HCT116 (cell line): ENCODE data around the gene TRAF3IP1. TPM values are rescaled to one million over a fixed set of nuclear protein-coding genes. Genes with fewer than 3 reads are reported as not detected.

Experiments
- ATAC-seq: fragments of 200-7000 bp; cut with Tn5 transposase; 2 replicates; pipeline ENCODE4 v1.9.1; 2020; ENCODE audit warnings: mild to moderate bottlenecking, moderate library complexity
- BruUV-seq: library from RNA; stranded (reverse); fragments of 400-500 nt; replicated peaks from 2 replicates; lab custom pipeline; 2021; lab: Mats Ljungman, UMichigan
- CTCF ChIA-PET: fragments of 300-600 bp; sonication (Branson Sonifier 250); formaldehyde crosslinking; loops from one replicate; lab custom pipeline; 2021; ENCODE audit warnings: antibody characterized with exemption; lab: Charles Lee
- POLR2A ChIA-PET: fragments of 300-600, 350-600 bp; sonication (Branson Sonifier 250); formaldehyde crosslinking; loops from one replicate; lab custom pipeline; 2021; ENCODE audit warnings: antibody characterized with exemption; lab: Charles Lee
- RAD21 ChIA-PET, 2 experiments: fragments of 300-600 bp; sonication (Branson Sonifier 250); formaldehyde crosslinking; loops; one replicate each; lab custom pipeline; 2023; ENCODE audit warnings: low total read pairs in 2 of 2; ENCODE audit not compliant: uncharacterized antibody in 2 of 2, unreplicated experiment in 2 of 2, low non-redundant PET in 1 of 2; lab: Charles Lee
- DNase-seq: peaks from one replicate; pipeline ENCODE4 v3.0.0-alpha.2; 2010; ENCODE audit warnings: low read depth, low spot score
- H2AFZ ChIP-seq: fragments of 200-600 bp; shearing (Covaris generic), sonication (generic); 2 replicates; pipeline ENCODE4 v1.6.1; 2017; ENCODE audit warnings: low read depth, mixed run types, mixed read lengths, antibody characterized with exemption, low read length; ENCODE audit not compliant: poor library complexity, severe bottlenecking
- H3K27ac ChIP-seq: 2 replicates; pipeline ENCODE4 v1.5.1; 2012; ENCODE audit warnings: low read depth, low read length
- H3K27me3 ChIP-seq: fragments of 200-600 bp; sonication (generic); 2 replicates; pipeline ENCODE4 v1.6.1; 2016; ENCODE audit warnings: mixed run types, low read length, mixed read lengths; ENCODE audit not compliant: insufficient read depth
- H3K36me3 ChIP-seq, 2 experiments: fragments of 200-500 bp in 1 of 2; fragments of 200-600 bp in 1 of 2; sonication (Bioruptor generic) in 1 of 2; sonication (generic) in 1 of 2; 2 replicates each; pipeline versions ENCODE4 v1.5.1 to v1.6.1; 2014 to 2016; ENCODE audit warnings: low read length in 2 of 2, inconsistent platforms in 1 of 2, mixed read lengths in 1 of 2, mixed run types in 1 of 2; ENCODE audit not compliant: insufficient read depth in 2 of 2, control insufficient read depth in 1 of 2
- H3K4me1 ChIP-seq, 2 experiments: fragments of 200-600 bp in 1 of 2; sonication (generic) in 1 of 2; 2 replicates each; pipeline versions ENCODE4 v1.5.1 to v1.6.1; 2012 to 2017; ENCODE audit warnings: low read length in 2 of 2, inconsistent platforms in 1 of 2, mild to moderate bottlenecking in 1 of 2, mixed read lengths in 1 of 2, mixed run types in 1 of 2, moderate library complexity in 1 of 2; ENCODE audit not compliant: insufficient read depth in 2 of 2, control insufficient read depth in 1 of 2
- H3K4me2 ChIP-seq: fragments of 200-600 bp; sonication (generic); 2 replicates; pipeline ENCODE4 v1.6.1; 2017; ENCODE audit warnings: mixed run types, low read length, mixed read lengths
- H3K4me3 ChIP-seq, 2 experiments: fragments of 200-600 bp in 1 of 2; sonication (generic) in 1 of 2; replicated peaks in 1 of 2; 2 replicates each; pipeline ENCODE4 v1.5.1; 2011 to 2016; ENCODE audit warnings: low read length in 2 of 2, control low read depth in 1 of 2, low read depth in 1 of 2, mild to moderate bottlenecking in 1 of 2, mixed read lengths in 1 of 2, mixed run types in 1 of 2
- H3K79me2 ChIP-seq: fragments of 200-600 bp; sonication (generic); 2 replicates; pipeline ENCODE4 v1.6.1; 2017; ENCODE audit warnings: mild to moderate bottlenecking, mixed run types, low read length, moderate library complexity, mixed read lengths; ENCODE audit not compliant: insufficient read depth
- H3K9ac ChIP-seq: fragments of 200-600 bp; sonication (generic); 2 replicates; pipeline ENCODE4 v1.6.1; 2016; ENCODE audit warnings: low read length, mixed read lengths
- H3K9me2 ChIP-seq: fragments of 200-600 bp; sonication (generic), shearing (Covaris generic); 2 replicates; pipeline ENCODE4 v1.6.1; 2017; ENCODE audit warnings: mixed run types, mild to moderate bottlenecking, moderate library complexity; ENCODE audit not compliant: insufficient read depth
- H3K9me3 ChIP-seq, 2 experiments: fragments of 200-500 bp in 1 of 2; fragments of 200-600 bp in 1 of 2; sonication (Bioruptor generic) in 1 of 2; sonication (generic) in 1 of 2; 2 replicates each; pipeline ENCODE4 v1.6.1; 2014 to 2017; ENCODE audit warnings: low read length in 2 of 2, mixed read lengths in 2 of 2, inconsistent platforms in 1 of 2, low read depth in 1 of 2, mild to moderate bottlenecking in 1 of 2, mixed run types in 1 of 2, moderate library complexity in 1 of 2; ENCODE audit not compliant: control insufficient read depth in 1 of 2, insufficient read depth in 1 of 2
- H4K20me1 ChIP-seq: fragments of 200-600 bp; sonication (generic), shearing (Covaris generic); 2 replicates; pipeline ENCODE4 v1.6.1; 2017; ENCODE audit warnings: mixed run types, mild to moderate bottlenecking, moderate library complexity; ENCODE audit not compliant: insufficient read depth
- ATF3 ChIP-seq: IDR thresholded peaks from 2 replicates; pipeline ENCODE4 v1.6.1; 2012
- CBX3 ChIP-seq: IDR thresholded peaks from 2 replicates; pipeline ENCODE4 v1.6.1; 2012; ENCODE audit warnings: low read depth
- CEBPB ChIP-seq: IDR thresholded peaks from 2 replicates; pipeline ENCODE4 v1.6.1; 2012; ENCODE audit warnings: low read depth
- ELF1 ChIP-seq: IDR thresholded peaks from 2 replicates; pipeline ENCODE4 v1.6.1; 2012; ENCODE audit warnings: low read depth, borderline replicate concordance
- EZH2 ChIP-seq: fragments of 200-600 bp; sonication (generic); IDR thresholded peaks from 2 replicates; pipeline ENCODE4 v1.6.1; 2017; ENCODE audit warnings: antibody characterized with exemption, mixed run types
- EZH2phosphoT487 ChIP-seq: fragments of 200-600 bp; IDR thresholded peaks from 2 replicates; pipeline ENCODE4 v1.6.1; 2018; ENCODE audit warnings: antibody characterized with exemption, borderline replicate concordance
- FOSL1 ChIP-seq: IDR thresholded peaks from 2 replicates; pipeline ENCODE4 v1.6.1; 2012; ENCODE audit warnings: low read depth
- POLR2AphosphoS5 ChIP-seq: IDR thresholded peaks from 2 replicates; pipeline ENCODE4 v1.6.1; 2011; ENCODE audit warnings: mild to moderate bottlenecking, low read depth, low read length, moderate library complexity
- RAD21 ChIP-seq: IDR thresholded peaks from 2 replicates; pipeline ENCODE4 v1.6.1; 2012; ENCODE audit warnings: low read depth, mild to moderate bottlenecking
- SIN3A ChIP-seq: IDR thresholded peaks from 2 replicates; pipeline ENCODE4 v1.6.1; 2012; ENCODE audit warnings: low read depth
- SRF ChIP-seq: IDR thresholded peaks from 2 replicates; pipeline ENCODE4 v1.6.1; 2012; ENCODE audit warnings: low read depth
- TCF7L2 ChIP-seq: IDR thresholded peaks from 2 replicates; pipeline ENCODE4 v1.7.0; 2011; ENCODE audit warnings: borderline replicate concordance, inconsistent platforms; ENCODE audit not compliant: insufficient read depth, insufficient read length; ENCODE audit errors: extremely low read depth
- YY1 ChIP-seq: IDR thresholded peaks from 2 replicates; pipeline ENCODE4 v1.6.1; 2011; ENCODE audit warnings: low read length, low read depth, moderate library complexity, mild to moderate bottlenecking; ENCODE audit not compliant: insufficient replicate concordance; ENCODE audit errors: extremely low read depth
- ZBTB33 ChIP-seq: IDR thresholded peaks from 2 replicates; pipeline ENCODE4 v1.6.1; 2011; ENCODE audit warnings: mild to moderate bottlenecking, low read length, moderate library complexity; ENCODE audit not compliant: insufficient replicate concordance; ENCODE audit errors: extremely low read depth
- ZFX ChIP-seq: fragments of 450-650 bp; IDR thresholded peaks from 2 replicates; pipeline ENCODE4 v1.6.1; 2017
- intact Hi-C: fragments of 100-400 bp; cut with micrococcal nuclease; formaldehyde crosslinking; loops from 2 replicates; pipeline ENCODE4 v1.10.0; 2022
- total RNA-seq: library from RNA; stranded (reverse); gene quantifications from one replicate; pipeline ENCODE4 v1.2.1, GENCODE V29; 2021; ENCODE audit not compliant: unreplicated experiment
- TF ChIP-seq, protein P1 (sequence below): IDR thresholded peaks from 2 replicates; pipeline ENCODE4 v1.6.1; 2012

Gene TRAF3IP1
- total RNA-seq, 1 experiment from 2014 or later = 19.4 TPM

DNA sequence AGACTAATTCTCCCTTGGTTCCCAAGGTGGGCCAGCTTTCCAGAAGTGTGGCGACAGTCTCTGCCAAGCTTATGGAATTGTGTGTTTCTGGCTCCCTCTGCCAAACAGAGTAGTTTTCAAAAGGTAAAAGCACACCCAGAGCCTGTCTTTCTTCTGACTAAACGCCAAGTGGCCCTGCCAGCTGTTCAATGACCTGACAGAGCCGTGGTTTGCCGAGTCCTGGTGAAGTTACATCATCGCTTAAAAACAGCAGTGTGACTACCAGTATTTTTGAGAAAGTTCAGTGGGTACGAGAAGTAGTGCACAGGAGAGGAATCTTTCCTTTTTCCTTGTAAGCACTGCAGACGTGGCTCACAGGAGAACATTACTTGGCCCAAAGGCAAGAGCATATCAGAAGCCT is 33.8 kb upstream of the TRAF3IP1 start:
- Histone ChIP-seq H3K4me2 (peak overlapping the region; percentile 96; the same call in 1 of the 2 replicates), H3K4me1 (peaks cover 21 to 41% of the 10 kb centered on the region in 2 experiments), H3K9ac (no peak overlapping the region), H3K79me2 (peaks cover 46% of the 10 kb centered on the region), H2AFZ (no peak overlapping the region), H3K9me2 (no peaks in the 10 kb centered on the region), H3K27me3 (no peaks in the 10 kb centered on the region), H4K20me1 (0 out of 2 replicates have a peak, but pooled peaks cover under 1% of the 10 kb centered on the region), H3K27ac (no peak overlapping the region), H3K9me3 (no peaks in the 10 kb centered on the region), H3K4me3 (no peak overlapping the region), H3K36me3 (no peaks in the 10 kb centered on the region)
- BruUV-seq = TSS peak; percentile 57
- POLR2A ChIA-PET = no interaction called here
- RAD21 ChIA-PET = no interaction called here
- DNase-seq = no peak
- intact Hi-C loops = no loop called here
- CTCF ChIA-PET = no interaction called here
- TF ChIP-seq EZH2phosphoT487 = no peak
- no peak for TF ChIP-seq TCF7L2
- no peak for TF ChIP-seq POLR2AphosphoS5
- TF ChIP-seq FOSL1 = no peak
- no peak for TF ChIP-seq ZBTB33
- no peak for TF ChIP-seq RAD21
- no peak for TF ChIP-seq SIN3A
- no peak for TF ChIP-seq EZH2
- no peak for TF ChIP-seq CBX3
- TF ChIP-seq CEBPB = no peak
- no peak for TF ChIP-seq ATF3
- no peak for TF ChIP-seq SRF
- TF ChIP-seq YY1 = no peak
- TF ChIP-seq ZFX = no peak
- TF ChIP-seq ELF1 = no peak
- TF ChIP-seq, protein P1, sequence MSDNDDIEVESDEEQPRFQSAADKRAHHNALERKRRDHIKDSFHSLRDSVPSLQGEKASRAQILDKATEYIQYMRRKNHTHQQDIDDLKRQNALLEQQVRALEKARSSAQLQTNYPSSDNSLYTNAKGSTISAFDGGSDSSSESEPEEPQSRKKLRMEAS = no peak
- no peak for ATAC-seq
